ENCODE data around the gene PNPLA4.

The PNPLA4 gene

GRCh38 chrX:7927259-7928167, at the start of gene PNPLA4:
PNPLA4 (minus strand) TSS chrX:7927413; CDS start chrX:7926119, 1,294 bp downstream.
- peak; percentile 72 to 79 for DNase-seq (ENCODE audit: low read depth in 2 of 2)

- DNase-seq (ENCODE audit: low read depth in 2 of 2) = no peak
Observed at GRCh38 chrX:7972586-7972985, 45.4 kb upstream of the PNPLA4 start.

- DNase-seq (ENCODE audit: low read depth in 2 of 2) = no peak
Observed at GRCh38 chrX:7970428-7970827, 43.2 kb upstream of the PNPLA4 start.

GRCh38 chrX:7965436-7965835, 38.2 kb upstream of the PNPLA4 start:
- DNase-seq (ENCODE audit: low read depth in 2 of 2) = no peak

GRCh38 chrX:7960246-7960645, 33.0 kb upstream of the PNPLA4 start:
- no peak for DNase-seq (ENCODE audit: low read depth in 2 of 2)

GRCh38 chrX:7953446-7953845, 26.2 kb upstream of the PNPLA4 start:
- DNase-seq (ENCODE audit: low read depth in 2 of 2) = no peak

GRCh38 chrX:7950865-7951264, 23.7 kb upstream of the PNPLA4 start:
- no peak for DNase-seq (ENCODE audit: low read depth in 2 of 2)

- no peak for DNase-seq (ENCODE audit: low read depth in 2 of 2)
Observed at GRCh38 chrX:7948483-7948882, 21.3 kb upstream of the PNPLA4 start.

- no peak for DNase-seq (ENCODE audit: low read depth in 2 of 2)
Observed at GRCh38 chrX:7946960-7947359, 19.7 kb upstream of the PNPLA4 start.

- DNase-seq (ENCODE audit: low read depth in 2 of 2) = no peak
Observed at GRCh38 chrX:7943600-7944245, 16.5 kb upstream of the PNPLA4 start.

- DNase-seq (ENCODE audit: low read depth in 2 of 2) = no peak
Observed at GRCh38 chrX:7941390-7942042, 14.3 kb upstream of the PNPLA4 start.

- DNase-seq (ENCODE audit: low read depth in 2 of 2) = no peak
Observed at GRCh38 chrX:7934026-7934425, 6.8 kb upstream of the PNPLA4 start.

GRCh38 chrX:7926914-7927258, 327 bp downstream of the PNPLA4 start:
- DNase-seq (ENCODE audit: low read depth in 2 of 2) = no peak

- no peak for DNase-seq (ENCODE audit: low read depth in 2 of 2)
Observed at GRCh38 chrX:7926501-7926900, 712 bp downstream of the PNPLA4 start.

GRCh38 chrX:7925867-7926472, 1.2 kb downstream of the PNPLA4 start:
- DNase-seq (ENCODE audit: low read depth in 2 of 2) = peak; percentile 17 to 46

- no peak for DNase-seq (ENCODE audit: low read depth in 2 of 2)
Observed at GRCh38 chrX:7921750-7922149, 5.5 kb downstream of the PNPLA4 start.

- DNase-seq (ENCODE audit: low read depth in 2 of 2) = no peak
Observed at GRCh38 chrX:7908821-7909220, 18.4 kb downstream of the PNPLA4 start.

GRCh38 chrX:7904562-7904961, 22.7 kb downstream of the PNPLA4 start:
- DNase-seq (ENCODE audit: low read depth in 2 of 2) = no peak

GRCh38 chrX:7891928-7892327, 35.3 kb downstream of the PNPLA4 start:
- DNase-seq (ENCODE audit: low read depth in 2 of 2) = no peak

GRCh38 chrX:7889680-7890079, 37.5 kb downstream of the PNPLA4 start:
- DNase-seq (ENCODE audit: low read depth in 2 of 2) = no peak

GRCh38 chrX:7889135-7889534, 38.1 kb downstream of the PNPLA4 start:
- no peak for DNase-seq (ENCODE audit: low read depth in 2 of 2)

GRCh38 chrX:7876957-7877356, 50.3 kb downstream of the PNPLA4 start:
- DNase-seq (ENCODE audit: low read depth in 2 of 2) = no peak
